NCI-H524 (cell line): ENCODE measurements around the gene SFMBT2.
"Not testable (repeated sequence)": the region's sequence is repeated elsewhere in the genome, so short reads cannot be mapped to it uniquely, and the experiment has no call there.

ENCODE experiments used
- DNase-seq, 2 experiments: peaks; one replicate each; lab custom pipeline; 2025; lab: John Stamatoyannopoulos, UW

The SFMBT2 gene

GRCh38 chr10:7401156-7401555 is 9.7 kb downstream of the SFMBT2 start:
- no peak for DNase-seq

GRCh38 chr10:7400068-7400715 is 10.6 kb downstream of the SFMBT2 start:
- no peak for DNase-seq

- DNase-seq = no peak
Observed at GRCh38 chr10:7399533-7399932, 11.3 kb downstream of the SFMBT2 start.

- no peak for DNase-seq
Observed at GRCh38 chr10:7397049-7398035, 13.5 kb downstream of the SFMBT2 start.

- DNase-seq = not testable (repeated sequence)
Observed at GRCh38 chr10:7392301-7392700, 18.5 kb downstream of the SFMBT2 start.

- no peak for DNase-seq
Observed at GRCh38 chr10:7391748-7392147, 19.1 kb downstream of the SFMBT2 start.

- DNase-seq = not testable (repeated sequence)
Observed at GRCh38 chr10:7390689-7391110, 20.1 kb downstream of the SFMBT2 start.

GRCh38 chr10:7389844-7390243 is 21.0 kb downstream of the SFMBT2 start:
- no peak for DNase-seq

GRCh38 chr10:7389346-7389745 is 21.5 kb downstream of the SFMBT2 start:
- DNase-seq = no peak

- DNase-seq = no peak
Observed at GRCh38 chr10:7388602-7389001, 22.2 kb downstream of the SFMBT2 start.

- not testable (repeated sequence) for DNase-seq
Observed at GRCh38 chr10:7388149-7388548, 22.7 kb downstream of the SFMBT2 start.

GRCh38 chr10:7385114-7385513 is 25.7 kb downstream of the SFMBT2 start:
- no peak for DNase-seq

- no peak for DNase-seq
Observed at GRCh38 chr10:7383442-7383841, 27.4 kb downstream of the SFMBT2 start.

- no peak for DNase-seq
Observed at GRCh38 chr10:7380704-7381241, 30.1 kb downstream of the SFMBT2 start.

- no peak for DNase-seq
Observed at GRCh38 chr10:7378602-7379403, 32.0 kb downstream of the SFMBT2 start.

GRCh38 chr10:7377614-7378248 is 33.1 kb downstream of the SFMBT2 start:
- DNase-seq = no peak

- DNase-seq = no peak
Observed at GRCh38 chr10:7374795-7375194, 36.0 kb downstream of the SFMBT2 start.

GRCh38 chr10:7373039-7373438 is 37.8 kb downstream of the SFMBT2 start:
- no peak for DNase-seq

GRCh38 chr10:7372504-7372903 is 38.3 kb downstream of the SFMBT2 start:
- no peak for DNase-seq

GRCh38 chr10:7370511-7370910 is 40.3 kb downstream of the SFMBT2 start:
- DNase-seq = no peak

GRCh38 chr10:7365027-7365745 is 45.6 kb downstream of the SFMBT2 start:
- DNase-seq = no peak
